HepG2 (cell line): Measurements from ENCODE around the gene BET1L. TPM values are rescaled to one million over a fixed set of nuclear protein-coding genes. Genes with fewer than 3 reads are reported as not detected.
A peak's percentile ranks its signal among the peaks of the same experiment; 100 is the strongest.

Experiments
- EED ChIP-seq: sonication (generic); formaldehyde crosslinking; IDR thresholded peaks from 2 replicates; pipeline ENCODE4 v1.5.0; 2020; ENCODE audit warnings: mild to moderate bottlenecking, missing genetic modification reagents
- GABPA ChIP-seq, 2 experiments: IDR thresholded peaks; 2 replicates each; pipeline ENCODE4 v1.6.1; 2011 to 2016; ENCODE audit warnings: low read depth in 2 of 2, low read length in 1 of 2, missing biosample characterization in 1 of 2, missing genetic modification characterization in 1 of 2
- GABPB1 ChIP-seq: IDR thresholded peaks from 2 replicates; pipeline ENCODE4 v1.6.1; 2016; ENCODE audit warnings: mild to moderate bottlenecking, missing genetic modification reagents, moderate library complexity, missing compliant biosample characterization
- GATA4 ChIP-seq: sonication (generic); IDR thresholded peaks from 2 replicates; pipeline ENCODE4 v1.6.1; 2016; ENCODE audit warnings: antibody characterized with exemption, low read depth, borderline replicate concordance
- KLF11 ChIP-seq: IDR thresholded peaks from 2 replicates; pipeline ENCODE4 v1.6.1; 2016; ENCODE audit warnings: missing compliant biosample characterization
- KLF16 ChIP-seq, 2 experiments: sonication (generic) in 1 of 2; formaldehyde crosslinking in 1 of 2; IDR thresholded peaks; 2 replicates each; pipeline versions ENCODE4 v1.6.1 to v1.8.0; 2016 to 2023; ENCODE audit warnings: missing genetic modification reagents in 2 of 2, missing compliant biosample characterization in 1 of 2
- SP140L ChIP-seq: sonication (generic); formaldehyde crosslinking; IDR thresholded peaks from 2 replicates; pipeline ENCODE4 v1.4.0; 2020; ENCODE audit warnings: missing genetic modification reagents, borderline replicate concordance
- ZNF251 ChIP-seq: sonication (generic); formaldehyde crosslinking; IDR thresholded peaks from 2 replicates; pipeline ENCODE4 v1.9.0; 2021; ENCODE audit warnings: mild to moderate bottlenecking, missing genetic modification reagents
- ZNF329 ChIP-seq: sonication (generic); formaldehyde crosslinking; IDR thresholded peaks from 2 replicates; pipeline ENCODE4 v1.9.0; 2021; ENCODE audit warnings: low read depth, mild to moderate bottlenecking, missing genetic modification reagents
- ZNF441 ChIP-seq: sonication (generic); formaldehyde crosslinking; IDR thresholded peaks from 2 replicates; pipeline ENCODE4 v1.7.0; 2021; ENCODE audit warnings: missing genetic modification reagents, borderline replicate concordance
- ZNF543 ChIP-seq: sonication (generic); formaldehyde crosslinking; IDR thresholded peaks from 2 replicates; pipeline ENCODE4 v1.4.0; 2020; ENCODE audit warnings: mild to moderate bottlenecking, missing genetic modification reagents
- ZNF597 ChIP-seq: sonication (generic); formaldehyde crosslinking; IDR thresholded peaks from 2 replicates; pipeline ENCODE4 v1.5.0; 2020; ENCODE audit warnings: missing genetic modification reagents
- ZNF614 ChIP-seq: IDR thresholded peaks from 2 replicates; pipeline ENCODE4 v1.6.1; 2018; ENCODE audit warnings: missing biosample characterization, missing genetic modification reagents, inconsistent platforms, borderline replicate concordance
- ZNF740 ChIP-seq: sonication (generic); formaldehyde crosslinking; IDR thresholded peaks from 2 replicates; pipeline ENCODE4 v1.4.0; 2020; ENCODE audit warnings: missing genetic modification reagents
- ZNF777 ChIP-seq: sonication (generic); formaldehyde crosslinking; IDR thresholded peaks from 2 replicates; pipeline ENCODE4 v1.4.0; 2020; ENCODE audit warnings: missing genetic modification reagents
- ZNF816 ChIP-seq: sonication (generic); formaldehyde crosslinking; IDR thresholded peaks from 2 replicates; pipeline ENCODE4 v1.8.0; 2022; ENCODE audit warnings: missing genetic modification reagents, mild to moderate bottlenecking, borderline replicate concordance
- polyA plus RNA-seq, 8 experiments: library from polyadenylated mRNA; depleted of rRNA in 3 of 8; stranded (reverse) in 7 of 8; unstranded in 1 of 8; fragments of >200 nt; fragmentation: Illumina TruSeq in 4 of 8; extraction: Trizol in 4 of 8; gene quantifications; 2 replicates each; pipeline versions ENCODE4 v1.2.1 to v1.2.3, GENCODE V29; 2011 to 2016; ENCODE audit warnings: low read depth in 4 of 8, missing spikeins in 1 of 8, mixed read lengths in 1 of 8; ENCODE audit not compliant: insufficient read depth in 1 of 8
- total RNA-seq, 5 experiments: library from RNA; depleted of rRNA; stranded (reverse); fragments of >200 nt; fragmentation: Illumina TruSeq; extraction: Trizol; gene quantifications; 2 replicates each; pipeline ENCODE4 v1.2.3, GENCODE V29; 2016; ENCODE audit warnings: low read depth in 1 of 5
- TF ChIP-seq, protein P1 (sequence below): IDR thresholded peaks from 2 replicates; pipeline ENCODE4 v1.6.1; 2016; ENCODE audit warnings: mild to moderate bottlenecking
- TF ChIP-seq, protein P2 (sequence below): sonication (generic); formaldehyde crosslinking; IDR thresholded peaks from 2 replicates; pipeline ENCODE4 v1.5.1; 2020; ENCODE audit warnings: missing genetic modification reagents, mild to moderate bottlenecking, borderline replicate concordance
- TF ChIP-seq, protein P3 (sequence below): sonication (generic); formaldehyde crosslinking; IDR thresholded peaks from 2 replicates; pipeline ENCODE4 v1.4.0; 2020; ENCODE audit warnings: missing genetic modification reagents, borderline replicate concordance

Gene BET1L
- total and polyA plus RNA-seq, 2 of the 13 experiments (the other 11 are each of a cell fraction or from before 2014, with no cell fraction given) = 26.2 to 59.6 TPM

- TF ChIP-seq ZNF816 (CRISPR knock-in tag) (0 out of 2 replicates have a peak, but pooled peaks have one; percentile 27), ZNF740 (CRISPR knock-in tag) (no peak), SP140L (CRISPR knock-in tag) (no peak), ZNF329 (CRISPR knock-in tag) (no peak), ZNF614 (no peak; the same call in 1 of the 2 replicates), ZNF597 (CRISPR knock-in tag) (peak; percentile 15; the same call in 1 of the 2 replicates), EED (CRISPR knock-in tag) (no peak), GABPA (IDR thresholded peaks at IDR 0.05; ENCODE audit: low read depth, low read length) (peak; percentile 93), GABPA (CRISPR knock-in tag; IDR thresholded peaks at IDR 0.05; ENCODE audit: low read depth) (peak; percentile 88), ZNF543 (CRISPR knock-in tag) (0 out of 2 replicates have a peak, but pooled peaks have one; percentile 26), GATA4 (no peak; the same call in 1 of the 2 replicates), ZNF251 (CRISPR knock-in tag) (no peak), KLF16 (CRISPR knock-in tag; IDR thresholded peaks at IDR 0.05) (peak in 1 of 2 experiments; percentile 86; a peak in 2 of 4 replicates), KLF11 (CRISPR knock-in tag) (peak; percentile 44; the same call in 1 of the 2 replicates), GABPB1 (CRISPR knock-in tag) (peak; percentile 98), ZNF777 (CRISPR knock-in tag) (peak; percentile 38), ZNF441 (CRISPR knock-in tag) (no peak)
- TF ChIP-seq, protein P1, sequence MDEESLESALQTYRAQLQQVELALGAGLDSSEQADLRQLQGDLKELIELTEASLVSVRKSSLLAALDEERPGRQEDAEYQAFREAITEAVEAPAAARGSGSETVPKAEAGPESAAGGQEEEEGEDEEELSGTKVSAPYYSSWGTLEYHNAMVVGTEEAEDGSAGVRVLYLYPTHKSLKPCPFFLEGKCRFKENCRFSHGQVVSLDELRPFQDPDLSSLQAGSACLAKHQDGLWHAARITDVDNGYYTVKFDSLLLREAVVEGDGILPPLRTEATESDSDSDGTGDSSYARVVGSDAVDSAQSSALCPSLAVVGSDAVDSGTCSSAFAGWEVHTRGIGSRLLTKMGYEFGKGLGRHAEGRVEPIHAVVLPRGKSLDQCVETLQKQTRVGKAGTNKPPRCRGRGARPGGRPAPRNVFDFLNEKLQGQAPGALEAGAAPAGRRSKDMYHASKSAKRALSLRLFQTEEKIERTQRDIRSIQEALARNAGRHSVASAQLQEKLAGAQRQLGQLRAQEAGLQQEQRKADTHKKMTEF (CRISPR knock-in tag) = peak; percentile 53; the same call in 1 of the 2 replicates
- TF ChIP-seq, protein P2, sequence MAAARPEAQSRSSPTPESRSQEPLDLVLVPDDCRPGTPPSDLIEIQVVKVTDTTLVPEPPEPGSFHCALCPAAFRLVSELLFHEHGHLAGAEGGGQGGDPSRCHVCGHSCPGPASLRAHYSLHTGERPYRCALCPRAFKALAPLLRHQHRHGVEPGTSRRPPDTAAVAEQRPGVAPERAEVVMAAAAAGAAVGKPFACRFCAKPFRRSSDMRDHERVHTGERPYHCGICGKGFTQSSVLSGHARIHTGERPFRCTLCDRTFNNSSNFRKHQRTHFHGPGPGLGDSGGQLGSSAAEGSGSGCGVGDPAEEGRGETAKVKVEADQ (CRISPR knock-in tag) = no peak
- TF ChIP-seq, protein P3, sequence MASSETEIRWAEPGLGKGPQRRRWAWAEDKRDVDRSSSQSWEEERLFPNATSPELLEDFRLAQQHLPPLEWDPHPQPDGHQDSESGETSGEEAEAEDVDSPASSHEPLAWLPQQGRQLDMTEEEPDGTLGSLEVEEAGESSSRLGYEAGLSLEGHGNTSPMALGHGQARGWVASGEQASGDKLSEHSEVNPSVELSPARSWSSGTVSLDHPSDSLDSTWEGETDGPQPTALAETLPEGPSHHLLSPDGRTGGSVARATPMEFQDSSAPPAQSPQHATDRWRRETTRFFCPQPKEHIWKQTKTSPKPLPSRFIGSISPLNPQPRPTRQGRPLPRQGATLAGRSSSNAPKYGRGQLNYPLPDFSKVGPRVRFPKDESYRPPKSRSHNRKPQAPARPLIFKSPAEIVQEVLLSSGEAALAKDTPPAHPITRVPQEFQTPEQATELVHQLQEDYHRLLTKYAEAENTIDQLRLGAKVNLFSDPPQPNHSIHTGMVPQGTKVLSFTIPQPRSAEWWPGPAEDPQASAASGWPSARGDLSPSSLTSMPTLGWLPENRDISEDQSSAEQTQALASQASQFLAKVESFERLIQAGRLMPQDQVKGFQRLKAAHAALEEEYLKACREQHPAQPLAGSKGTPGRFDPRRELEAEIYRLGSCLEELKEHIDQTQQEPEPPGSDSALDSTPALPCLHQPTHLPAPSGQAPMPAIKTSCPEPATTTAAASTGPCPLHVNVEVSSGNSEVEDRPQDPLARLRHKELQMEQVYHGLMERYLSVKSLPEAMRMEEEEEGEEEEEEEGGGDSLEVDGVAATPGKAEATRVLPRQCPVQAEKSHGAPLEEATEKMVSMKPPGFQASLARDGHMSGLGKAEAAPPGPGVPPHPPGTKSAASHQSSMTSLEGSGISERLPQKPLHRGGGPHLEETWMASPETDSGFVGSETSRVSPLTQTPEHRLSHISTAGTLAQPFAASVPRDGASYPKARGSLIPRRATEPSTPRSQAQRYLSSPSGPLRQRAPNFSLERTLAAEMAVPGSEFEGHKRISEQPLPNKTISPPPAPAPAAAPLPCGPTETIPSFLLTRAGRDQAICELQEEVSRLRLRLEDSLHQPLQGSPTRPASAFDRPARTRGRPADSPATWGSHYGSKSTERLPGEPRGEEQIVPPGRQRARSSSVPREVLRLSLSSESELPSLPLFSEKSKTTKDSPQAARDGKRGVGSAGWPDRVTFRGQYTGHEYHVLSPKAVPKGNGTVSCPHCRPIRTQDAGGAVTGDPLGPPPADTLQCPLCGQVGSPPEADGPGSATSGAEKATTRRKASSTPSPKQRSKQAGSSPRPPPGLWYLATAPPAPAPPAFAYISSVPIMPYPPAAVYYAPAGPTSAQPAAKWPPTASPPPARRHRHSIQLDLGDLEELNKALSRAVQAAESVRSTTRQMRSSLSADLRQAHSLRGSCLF (CRISPR knock-in tag) = no peak
These were observed 29.9 kb upstream of the BET1L start, which contains the start of gene PSMD13 (continued) for GRCh38 chr11:236774-237767.
